Left ventricle myocardium superior (tissue), 1 donor: ENCODE measurements around the gene YAE1. TPM values are rescaled to one million over a fixed set of nuclear protein-coding genes. Genes with fewer than 3 reads are reported as not detected.

Source experiments
- ATAC-seq: fragments of 200-7000 bp; cut with Tn5 transposase; one replicate; pipeline ENCODE4 v1.9.1; 2020; ENCODE audit warnings: mild to moderate bottlenecking, moderate library complexity
- DNase-seq: peaks from one replicate; pipeline ENCODE4 v3.0.0-alpha.2; 2020
- intact Hi-C: fragments of 100-400 bp; cut with micrococcal nuclease; formaldehyde crosslinking; loops from one replicate; pipeline ENCODE4 v1.11.0; 2022
- total RNA-seq: library from RNA; stranded (reverse); fragmentation: NEBNext Ultra II Directional; extraction: Animal tissue kit (Norgen Biotek cat#: 25700); gene quantifications from one replicate; pipeline ENCODE4 v1.2.1, GENCODE V29; 2021
- donor health status: DM: no; HTN: yes; CAD: no; lungs with severe emphysema.

The YAE1 gene
- total RNA-seq, 1 donor from 2014 or later: 15.9 TPM

DNA sequence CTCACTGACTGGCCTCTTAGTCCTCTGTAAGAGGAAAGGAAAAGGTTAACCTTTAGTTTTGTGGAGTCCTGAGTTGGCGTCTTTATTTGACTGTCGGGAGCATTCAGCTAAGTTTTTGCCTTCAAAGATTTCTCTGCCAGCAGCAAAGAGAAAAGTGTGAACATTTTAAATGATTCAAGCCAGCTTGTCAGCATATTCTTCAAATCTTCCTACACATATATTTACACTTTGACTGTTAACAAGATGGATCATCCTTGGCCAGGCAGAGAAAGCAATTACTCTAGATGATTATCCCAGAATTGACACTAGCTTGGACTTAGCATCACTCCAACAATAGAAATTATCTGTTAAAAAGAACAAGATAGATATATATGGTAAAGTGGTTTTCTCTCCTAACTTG is 15.8 kb upstream of the YAE1 start:
- ATAC-seq (no peak), DNase-seq (no peak)
- intact Hi-C loops: no loop called here

DNA sequence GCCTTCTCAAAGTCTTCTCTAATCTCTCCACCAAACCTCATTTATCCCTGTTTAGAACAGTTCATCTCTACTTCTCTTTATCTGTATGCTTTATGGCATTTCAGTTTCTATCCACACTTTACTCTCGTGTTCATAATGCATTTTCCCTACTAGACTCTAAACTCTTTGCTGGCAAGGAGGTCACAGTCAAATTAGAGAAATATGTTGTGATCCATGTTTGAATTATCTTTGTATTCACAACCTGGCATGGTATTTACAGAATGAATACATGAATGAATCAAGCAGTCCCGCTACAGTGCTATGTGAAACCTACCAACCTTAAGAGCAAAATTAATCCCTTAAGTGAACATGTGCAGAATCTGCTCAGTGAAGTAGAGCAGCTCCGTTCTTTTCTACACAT is 12.8 kb upstream of the YAE1 start:
- DNase-seq (no peak), ATAC-seq (no peak)
- intact Hi-C loops: no loop called here

DNA sequence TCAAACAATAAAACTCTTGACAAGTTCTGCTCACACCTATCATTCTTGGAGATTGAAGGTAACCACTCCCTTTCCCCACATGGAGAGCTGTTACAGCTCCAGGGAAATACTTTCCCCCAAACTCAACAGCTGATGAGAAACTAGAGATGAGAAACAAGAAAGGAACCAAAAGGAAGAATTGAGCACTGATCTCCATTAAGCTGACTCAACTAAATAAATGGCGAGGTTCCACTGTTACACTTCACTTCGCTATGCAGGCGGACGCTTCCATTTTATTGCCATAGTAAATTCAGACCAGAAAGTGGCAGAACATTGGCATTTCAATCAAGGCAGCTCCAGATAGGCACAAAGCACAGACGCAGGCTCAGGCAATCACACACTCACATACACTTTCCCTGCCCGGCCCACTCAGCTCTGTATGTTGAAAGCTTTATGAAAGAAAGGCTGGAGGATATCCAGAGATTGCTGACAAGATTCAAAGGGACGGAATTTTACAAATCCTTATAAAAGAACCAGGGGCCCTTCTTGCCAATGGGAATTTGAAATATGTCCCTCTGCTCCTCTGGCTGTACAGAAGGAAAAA is 11.5 kb upstream of the YAE1 start:
- ATAC-seq: no peak
- intact Hi-C loops: no loop called here

GRCh38 chr7:39557222-39557621 is 9.0 kb upstream of the YAE1 start:
- no peak for DNase-seq
- no peak for ATAC-seq
- intact Hi-C loops: no loop called here

More for the DNA sequence above, 11.5 kb upstream of the YAE1 start:
- no peak for DNase-seq

GRCh38 chr7:39557911-39558310 is 8.3 kb upstream of the YAE1 start:
- intact Hi-C loops: no loop called here
- ATAC-seq: no peak

DNA sequence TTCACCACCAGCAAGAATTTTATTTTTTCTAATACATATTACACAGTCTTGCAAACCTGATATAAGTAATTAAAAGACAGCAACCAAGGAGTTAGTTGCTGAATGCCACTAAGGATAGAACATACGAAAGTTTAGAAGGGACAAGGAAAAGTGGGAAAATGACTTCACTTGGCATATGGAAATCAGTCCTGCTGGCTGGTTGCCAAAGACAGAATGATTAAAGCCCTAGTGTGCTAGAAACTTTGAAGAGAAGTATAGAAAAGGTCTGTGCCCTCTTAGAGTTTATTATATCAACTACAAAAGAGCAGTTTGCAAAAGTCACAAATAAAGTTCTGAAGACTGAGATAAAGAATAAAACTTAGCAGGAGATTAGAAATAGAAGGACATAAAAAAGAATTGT is 5.8 kb upstream of the YAE1 start:
- ATAC-seq: no peak
- intact Hi-C loops: no loop called here
- no peak for DNase-seq

More at GRCh38 chr7:39557911-39558310, 8.3 kb upstream of the YAE1 start:
- no peak for DNase-seq

GRCh38 chr7:39560997-39561396 is 5.2 kb upstream of the YAE1 start:
- ATAC-seq (no peak), DNase-seq (no peak)
- intact Hi-C loops: no loop called here

DNA sequence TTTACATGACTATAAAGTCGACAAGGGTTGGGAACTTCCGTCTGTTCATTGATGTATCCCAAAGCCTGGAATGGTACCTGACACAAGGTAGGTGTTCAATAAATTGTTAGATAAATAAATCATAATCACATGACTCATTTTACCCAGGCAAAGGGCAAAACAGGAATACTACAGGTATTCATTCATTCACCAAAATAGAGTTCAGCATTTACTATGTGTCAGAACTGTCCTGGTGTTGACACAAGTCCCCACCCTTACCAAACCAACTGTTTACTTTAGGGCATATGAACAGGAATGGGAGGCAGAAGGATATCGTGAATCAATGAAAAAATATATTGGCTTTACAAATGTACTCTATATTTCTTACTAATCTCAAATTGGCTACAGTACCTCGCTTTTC is 666 bp upstream of the YAE1 start:
- DNase-seq: no peak
- ATAC-seq: no peak
- intact Hi-C loops: no loop called here

DNA sequence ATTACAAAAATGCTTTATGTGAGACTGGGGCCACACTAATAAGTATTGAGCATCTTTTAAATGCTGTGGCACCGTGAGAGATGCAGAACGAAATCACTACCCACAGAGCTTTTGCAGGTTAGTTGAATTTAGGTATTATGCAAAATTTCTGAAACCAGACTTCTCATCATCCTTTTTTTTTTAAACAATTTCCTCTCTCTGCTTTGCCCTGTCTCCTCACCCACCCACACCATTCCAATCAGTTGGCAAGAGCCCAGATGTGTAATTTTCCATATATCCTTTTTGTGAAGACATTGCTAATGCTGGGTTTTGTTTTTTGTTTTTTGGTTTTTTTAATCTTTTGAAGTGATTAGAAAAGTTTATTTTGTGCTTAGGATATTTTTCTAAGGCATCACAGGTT is 1.1 kb downstream of the YAE1 start:
- no peak for DNase-seq
- ATAC-seq: no peak
- intact Hi-C loops: no loop called here

DNA sequence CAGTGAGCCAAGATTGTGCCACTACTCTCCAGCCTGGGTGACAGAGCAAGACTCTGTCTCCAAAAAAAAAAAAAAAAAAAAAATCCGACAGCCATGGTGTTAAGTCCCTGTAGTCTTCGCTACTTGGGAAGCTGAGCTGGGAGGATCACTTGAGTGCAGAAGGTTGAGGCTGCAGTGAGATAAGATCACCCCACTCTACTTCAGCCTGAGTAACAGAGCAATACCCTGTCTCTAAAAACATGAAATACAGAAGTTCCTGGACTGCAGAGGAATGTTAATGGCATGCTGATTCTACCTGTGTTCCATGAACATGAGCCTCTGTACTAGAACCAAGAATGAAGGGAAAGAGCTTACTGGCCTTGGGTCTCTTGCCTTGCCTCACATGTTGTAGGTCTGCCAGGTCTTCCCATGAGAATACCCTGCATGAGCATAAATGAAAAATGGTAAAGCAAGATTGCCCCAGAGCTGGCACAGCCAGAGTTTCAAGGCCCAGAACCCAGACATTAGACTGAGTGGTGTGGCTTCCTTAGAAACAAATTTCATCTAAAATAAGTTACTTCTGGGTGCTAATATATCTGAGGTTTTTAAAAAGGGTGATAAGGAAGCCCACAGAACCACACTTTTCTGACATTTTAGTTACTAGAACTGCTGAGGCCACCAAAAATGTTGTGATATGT is 8.6 kb downstream of the YAE1 start:
- intact Hi-C loops: no loop called here
- ATAC-seq (no peak), DNase-seq (no peak)

GRCh38 chr7:39577229-39577874 is 11.1 kb downstream of the YAE1 start:
- no peak for DNase-seq
- intact Hi-C loops: no loop called here
- ATAC-seq: no peak

DNA sequence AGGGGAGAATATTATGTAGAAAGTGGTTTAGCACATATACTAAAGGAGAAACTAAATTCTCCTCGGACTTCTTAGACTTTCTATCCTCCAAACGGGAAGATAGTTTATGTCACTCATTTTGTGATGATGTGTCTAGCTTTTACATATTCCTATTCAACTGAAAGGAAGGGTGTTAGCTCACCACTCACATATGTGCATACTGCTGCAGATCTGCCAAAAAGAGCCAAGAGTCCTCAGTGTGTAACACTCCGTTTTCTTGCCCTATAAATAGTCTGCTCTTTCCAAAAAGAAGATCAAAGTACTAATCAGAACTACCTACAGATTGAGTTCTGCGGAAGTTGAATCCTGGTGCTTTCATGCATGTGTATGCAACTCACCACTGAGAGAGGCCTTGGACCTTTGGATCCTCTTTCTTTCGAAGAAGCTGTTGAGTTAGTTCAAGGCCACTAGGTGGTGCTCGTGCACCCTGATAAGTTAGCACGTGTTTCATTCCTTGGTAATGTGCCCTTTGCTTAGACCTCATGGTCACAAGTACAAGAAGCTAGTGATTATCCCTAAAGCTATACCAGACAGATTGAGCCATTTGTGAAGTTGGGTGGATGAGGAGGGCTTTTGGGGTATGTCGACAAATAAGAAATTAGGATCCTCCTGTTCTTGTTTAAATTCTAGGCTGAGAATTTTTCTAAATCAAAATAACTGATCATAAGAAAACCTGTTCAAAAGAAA is 14.1 kb downstream of the YAE1 start:
- ATAC-seq (peak; percentile 92), DNase-seq (peak; percentile 66)
- intact Hi-C loops: loop anchor here (2.0 kb wide), 1 partner anchor 166 kb away; no protein-coding TSS in a partner anchor

DNA sequence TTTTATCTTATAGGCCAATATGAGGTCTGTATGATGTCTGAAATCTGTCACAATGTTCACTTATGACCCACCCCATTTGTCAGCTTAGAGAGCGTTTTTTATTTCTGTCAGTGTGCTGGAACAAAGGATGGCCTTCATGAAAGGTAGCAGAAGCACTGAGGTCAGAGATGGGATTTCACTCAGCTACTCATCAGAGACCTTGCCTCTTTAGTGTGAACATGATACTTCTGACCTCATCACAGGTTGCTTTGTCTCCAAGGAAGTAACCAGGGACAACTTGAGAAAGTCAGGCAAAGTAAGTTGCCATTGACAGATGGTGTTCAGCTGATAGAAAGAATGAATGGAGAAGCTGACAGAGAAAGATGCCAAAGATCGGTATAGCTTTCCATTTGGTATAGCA is 16.3 kb downstream of the YAE1 start:
- DNase-seq (no peak), ATAC-seq (no peak)
- intact Hi-C loops: no loop called here

- no peak for DNase-seq
- intact Hi-C loops: no loop called here
These were observed 17.3 kb downstream of the YAE1 start for GRCh38 chr7:39583539-39583938.

DNA sequence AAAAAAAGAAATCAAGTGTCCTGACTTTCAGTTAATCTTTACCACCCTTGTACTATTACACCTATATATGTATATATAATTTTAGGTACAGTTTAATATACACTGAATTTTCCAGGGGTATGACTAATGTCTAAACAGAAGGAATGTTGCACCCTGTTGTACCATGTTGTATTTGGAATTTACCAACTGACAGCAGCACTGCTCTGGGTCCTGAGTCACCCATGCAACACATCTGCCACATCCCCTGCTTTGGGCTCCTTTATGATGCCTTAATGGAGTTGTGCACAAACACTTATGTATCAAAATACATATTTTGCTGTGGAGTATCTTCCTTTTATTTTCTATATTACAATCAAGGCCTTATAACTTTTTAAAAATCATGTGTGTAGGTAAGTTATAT is 21.2 kb downstream of the YAE1 start:
- DNase-seq (no peak), ATAC-seq (no peak)
- intact Hi-C loops: no loop called here

More at GRCh38 chr7:39583539-39583938, 17.3 kb downstream of the YAE1 start:
- ATAC-seq: no peak

DNA sequence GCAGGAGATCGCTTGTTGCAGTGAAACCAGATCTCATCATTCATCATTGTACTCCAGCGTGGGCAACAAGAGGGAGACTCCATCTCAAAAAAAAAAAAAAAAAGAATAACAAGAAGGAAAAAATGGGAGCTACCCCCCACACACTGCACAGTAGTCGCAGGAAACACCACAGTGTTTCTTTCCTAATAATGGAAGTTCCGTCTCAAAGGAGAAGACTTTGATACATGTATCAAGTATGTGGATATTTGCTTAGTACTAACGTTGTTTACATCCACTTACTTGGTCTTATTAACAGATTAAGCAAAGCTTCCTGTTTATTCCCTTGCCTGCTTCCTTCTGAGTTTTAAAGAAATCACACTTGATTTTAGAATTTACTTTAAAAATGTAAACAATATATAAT is 22.2 kb downstream of the YAE1 start:
- DNase-seq (no peak), ATAC-seq (no peak)
- intact Hi-C loops: no loop called here

- intact Hi-C loops: no loop called here
- DNase-seq (no peak), ATAC-seq (peak; percentile 73)
These were observed 23.3 kb downstream of the YAE1 start for GRCh38 chr7:39589323-39590111.

DNA sequence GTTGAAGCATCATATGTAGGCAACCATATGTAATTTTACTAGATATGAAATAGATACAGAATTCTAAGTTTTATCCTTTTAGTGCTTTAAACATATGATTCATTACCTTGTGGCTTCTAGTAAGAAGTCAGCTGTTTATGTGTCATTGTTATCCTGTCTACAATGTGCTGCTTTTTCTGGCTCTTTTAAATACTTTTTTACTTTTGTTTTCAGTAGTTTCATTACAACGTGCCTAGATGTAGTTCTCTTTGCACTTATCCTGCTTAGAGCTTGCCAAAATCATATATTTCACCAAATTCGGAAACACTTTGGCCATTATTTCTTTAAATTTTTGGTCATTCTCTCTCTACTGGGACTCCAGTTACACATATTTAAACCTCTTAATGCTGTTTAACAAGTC is 26.4 kb downstream of the YAE1 start:
- DNase-seq (no peak), ATAC-seq (no peak)
- intact Hi-C loops: no loop called here

DNA sequence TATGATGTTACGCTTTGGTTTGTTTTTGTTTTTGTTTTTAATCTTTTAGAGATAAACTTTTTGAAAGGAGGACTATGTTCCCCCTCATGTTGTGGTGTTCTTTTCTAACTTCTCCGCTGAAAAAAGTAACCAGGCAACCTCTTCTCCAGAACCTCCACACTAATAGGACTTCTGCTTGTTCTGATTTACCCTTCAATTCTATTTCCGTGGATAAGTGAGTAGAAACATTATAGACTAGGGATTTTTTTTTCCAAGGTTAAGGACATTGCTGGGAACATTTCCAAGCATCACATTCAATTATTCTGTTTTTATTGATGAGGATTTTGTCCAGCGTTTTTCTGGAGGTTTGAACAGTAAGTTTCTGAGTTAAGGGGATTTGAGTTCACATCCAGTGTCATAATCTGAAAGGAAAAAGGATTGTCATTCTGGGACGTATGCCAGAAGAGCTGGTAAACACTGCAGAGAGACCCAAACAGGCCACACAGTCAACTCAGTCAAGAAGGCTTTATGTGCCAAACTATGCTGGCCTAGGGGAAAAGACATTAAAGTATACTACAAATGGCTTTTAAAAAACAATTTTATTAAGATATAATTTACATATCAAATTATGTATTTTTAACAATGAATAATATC is 28.9 kb downstream of the YAE1 start:
- no peak for ATAC-seq
- intact Hi-C loops: no loop called here
- DNase-seq: no peak
